UCSD-AML1 (cell line): ENCODE results near the gene ARHGDIB.

Source experiments
- DNase-seq: peaks from one replicate; lab custom pipeline; 2025; ENCODE audit not compliant: unreplicated experiment; lab: John Stamatoyannopoulos, UW

Gene ARHGDIB

GRCh38 chr12:14984036-14984435, 22.6 kb upstream of the ARHGDIB start:
- no peak for DNase-seq

GRCh38 chr12:14982991-14983390, 21.6 kb upstream of the ARHGDIB start:
- DNase-seq, result no peak

- no peak for DNase-seq
These were observed 21.2 kb upstream of the ARHGDIB start for GRCh38 chr12:14982562-14982961.

- DNase-seq, result peak; percentile 44
These were observed 19.6 kb upstream of the ARHGDIB start for GRCh38 chr12:14981049-14981448.

GRCh38 chr12:14979468-14979867, 18.1 kb upstream of the ARHGDIB start:
- no peak for DNase-seq

GRCh38 chr12:14976658-14977057, 15.3 kb upstream of the ARHGDIB start:
- no peak for DNase-seq

GRCh38 chr12:14975457-14975856, 14.1 kb upstream of the ARHGDIB start:
- DNase-seq, result no peak

- no peak for DNase-seq
These were observed 13.2 kb upstream of the ARHGDIB start for GRCh38 chr12:14974633-14975032.

- DNase-seq, result no peak
These were observed 11.4 kb upstream of the ARHGDIB start, which contains the start of gene PDE6H for GRCh38 chr12:14972816-14973215. Gene PDE6H, plus strand, starts transcription at chr12:14973042. Its CDS starts 4,971 bp downstream, at chr12:14978013.

- DNase-seq, result no peak
These were observed 9.1 kb upstream of the ARHGDIB start for GRCh38 chr12:14970473-14970872.

- DNase-seq, result no peak
These were observed 7.1 kb upstream of the ARHGDIB start for GRCh38 chr12:14968478-14968877.

- no peak for DNase-seq
These were observed 3.8 kb upstream of the ARHGDIB start for GRCh38 chr12:14965221-14965620.

- no peak for DNase-seq
These were observed 3.0 kb upstream of the ARHGDIB start for GRCh38 chr12:14964406-14964805.

- no peak for DNase-seq
These were observed 2.1 kb upstream of the ARHGDIB start for GRCh38 chr12:14963520-14963919.

- DNase-seq, result no peak
These were observed 1.4 kb upstream of the ARHGDIB start for GRCh38 chr12:14962797-14963196.

GRCh38 chr12:14962153-14962539, 745 bp upstream of the ARHGDIB start:
- DNase-seq, result no peak

GRCh38 chr12:14960548-14961465, 594 bp downstream of the ARHGDIB start:
- DNase-seq, result no peak

GRCh38 chr12:14959916-14960496, 1.4 kb downstream of the ARHGDIB start:
- no peak for DNase-seq

- no peak for DNase-seq
These were observed 1.9 kb downstream of the ARHGDIB start for GRCh38 chr12:14959463-14959862.

GRCh38 chr12:14959126-14959440, 2.3 kb downstream of the ARHGDIB start:
- no peak for DNase-seq

- no peak for DNase-seq
These were observed 2.9 kb downstream of the ARHGDIB start for GRCh38 chr12:14958361-14959125.
